Breast epithelium (tissue), 4 donors: ENCODE results near the gene SHROOM3. TPM values are rescaled to one million over a fixed set of nuclear protein-coding genes. Genes with fewer than 3 reads are reported as not detected.

Experiments used
- DNase-seq, 2 donors: peaks; one replicate each; pipeline ENCODE4 v3.0.0-alpha.2; 2019; ENCODE audit warnings: low spot score in 2 of 2
- H3K27ac ChIP-seq, 2 donors: fragments of 200-600 bp; sonication (generic) in 1 of 2; one replicate each; pipeline ENCODE4 v1.5.1; 2016 to 2019; ENCODE audit warnings: mild to moderate bottlenecking in 1 of 2
- H3K27me3 ChIP-seq, 2 donors: fragments of 200-600 bp; sonication (generic) in 1 of 2; one replicate each; pipeline versions ENCODE4 v1.5.1 to v1.6.0; 2017 to 2019; ENCODE audit warnings: control low read depth in 1 of 2, mild to moderate bottlenecking in 1 of 2
- H3K36me3 ChIP-seq: fragments of 200-600 bp; one replicate; pipeline ENCODE4 v1.5.1; 2019
- H3K4me1 ChIP-seq, 2 donors: fragments of 200-600 bp; sonication (generic); one replicate each; pipeline ENCODE4 v1.5.1; 2016 to 2019; ENCODE audit warnings: control low read depth in 1 of 2
- H3K4me3 ChIP-seq, 3 donors: fragments of 200-600 bp; sonication (generic); 1 replicate in 2 of 3; 2 replicates in 1 of 3; pipeline ENCODE4 v1.5.1; 2016 to 2019; ENCODE audit warnings: mild to moderate bottlenecking in 3 of 3, moderate library complexity in 2 of 3
- H3K9me3 ChIP-seq, 2 donors: fragments of 200-600 bp; sonication (generic) in 1 of 2; one replicate each; pipeline ENCODE4 v1.5.1; 2016 to 2019; ENCODE audit warnings: control low read depth in 1 of 2
- POLR2A ChIP-seq: fragments of 450-650 bp; IDR thresholded peaks from one replicate; pipeline ENCODE4 v1.6.1; 2016; ENCODE audit warnings: antibody characterized with exemption, mild to moderate bottlenecking, moderate library complexity
- POLR2AphosphoS5 ChIP-seq, 3 donors: sonication (generic); formaldehyde crosslinking; IDR thresholded peaks; one replicate each; pipeline ENCODE4 v1.6.1; 2017; ENCODE audit warnings: antibody characterized with exemption in 3 of 3
- intact Hi-C: fragments of 100-400 bp; cut with DNase I; formaldehyde crosslinking; loops from one replicate; pipeline ENCODE4 v1.15.1; 2023; ENCODE audit warnings: low total_unique reads
- total RNA-seq, 3 donors: library from RNA; depleted of rRNA; stranded (reverse); fragments of >200 nt; gene quantifications; one replicate each; pipeline ENCODE4 v1.1.0, GENCODE V29; 2016
- TF ChIP-seq, protein P1 (sequence below), 3 donors: fragments of 450-650 bp; IDR thresholded peaks; one replicate each; pipeline ENCODE4 v1.5.1; 2016 to 2017; ENCODE audit warnings: antibody characterized with exemption in 3 of 3, mild to moderate bottlenecking in 3 of 3, moderate library complexity in 3 of 3

The SHROOM3 gene
- total RNA-seq, 3 donors from 2014 or later = 0.32 to 145 (median 100) TPM

DNA sequence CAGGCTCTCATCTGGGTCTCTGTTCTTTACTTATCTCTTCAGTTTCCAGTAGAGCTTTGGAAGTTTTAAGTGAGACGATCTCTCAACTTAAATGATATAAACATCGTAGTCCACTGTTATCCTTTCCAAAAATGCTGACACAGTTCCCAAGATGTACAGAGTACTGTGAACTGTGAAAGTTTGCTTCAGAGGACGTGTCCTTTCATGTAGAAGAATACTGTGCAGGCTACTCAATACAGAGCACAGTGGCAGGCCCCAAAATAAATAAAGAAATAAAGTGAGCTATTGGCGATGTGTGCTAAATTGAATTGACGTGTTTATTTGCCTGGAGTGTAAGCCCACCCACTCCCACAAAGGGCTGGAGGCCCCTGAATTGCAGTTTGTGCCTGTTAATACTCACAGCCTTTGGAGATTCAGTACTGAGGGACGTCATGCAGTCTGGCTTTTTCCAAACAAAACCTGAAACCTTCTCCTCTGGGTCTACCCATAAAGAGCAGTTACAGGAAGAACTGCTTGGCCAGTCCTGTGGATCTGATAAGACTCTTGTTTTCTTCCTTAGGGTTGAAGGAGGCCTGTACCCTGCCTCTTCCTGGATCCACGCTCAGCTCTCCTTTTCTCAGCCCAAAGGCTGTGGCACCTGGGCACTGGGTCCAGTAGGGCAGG, 396.8 kb downstream of the SHROOM3 start:
- TF ChIP-seq POLR2A (no peak), POLR2AphosphoS5 (IDR thresholded peaks at IDR 0.05) (no peak)
- TF ChIP-seq, protein P1, sequence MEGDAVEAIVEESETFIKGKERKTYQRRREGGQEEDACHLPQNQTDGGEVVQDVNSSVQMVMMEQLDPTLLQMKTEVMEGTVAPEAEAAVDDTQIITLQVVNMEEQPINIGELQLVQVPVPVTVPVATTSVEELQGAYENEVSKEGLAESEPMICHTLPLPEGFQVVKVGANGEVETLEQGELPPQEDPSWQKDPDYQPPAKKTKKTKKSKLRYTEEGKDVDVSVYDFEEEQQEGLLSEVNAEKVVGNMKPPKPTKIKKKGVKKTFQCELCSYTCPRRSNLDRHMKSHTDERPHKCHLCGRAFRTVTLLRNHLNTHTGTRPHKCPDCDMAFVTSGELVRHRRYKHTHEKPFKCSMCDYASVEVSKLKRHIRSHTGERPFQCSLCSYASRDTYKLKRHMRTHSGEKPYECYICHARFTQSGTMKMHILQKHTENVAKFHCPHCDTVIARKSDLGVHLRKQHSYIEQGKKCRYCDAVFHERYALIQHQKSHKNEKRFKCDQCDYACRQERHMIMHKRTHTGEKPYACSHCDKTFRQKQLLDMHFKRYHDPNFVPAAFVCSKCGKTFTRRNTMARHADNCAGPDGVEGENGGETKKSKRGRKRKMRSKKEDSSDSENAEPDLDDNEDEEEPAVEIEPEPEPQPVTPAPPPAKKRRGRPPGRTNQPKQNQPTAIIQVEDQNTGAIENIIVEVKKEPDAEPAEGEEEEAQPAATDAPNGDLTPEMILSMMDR (IDR thresholded peaks at IDR 0.05) = no peak
- no peak for DNase-seq
- H3K4me1 ChIP-seq = no peaks in the 10 kb centered on the region
- no peaks in the 10 kb centered on the region for H3K9me3 ChIP-seq
- no peaks in the 10 kb centered on the region for H3K36me3 ChIP-seq
- peak overlapping the region in 1 of 2 donors; percentile 75 for H3K27ac ChIP-seq
- no peak overlapping the region for H3K4me3 ChIP-seq
- intact Hi-C loops = no loop called here
- no peaks in the 10 kb centered on the region for H3K27me3 ChIP-seq

Other genes starting within 250 kb of the SHROOM3 start
- 100 to 1,000 TPM; 148 to 231 (median 160) TPM for gene SCARB2, start 221.4 kb upstream of the SHROOM3 start, total RNA-seq
- 10 to 100 TPM in 1 of 3 donors, 1 to 10 TPM in 2; 6.1 to 17.9 (median 9.5) TPM for gene FAM47E, start 183.5 kb upstream of the SHROOM3 start, total RNA-seq
- gene STBD1, start 128.5 kb upstream of the SHROOM3 start, total RNA-seq = 10 to 100 TPM in 1 of 3 donors, 1 to 10 TPM in 2; 7.3 to 24.0 (median 8.8) TPM
- gene CCDC158, start 14.1 kb upstream of the SHROOM3 start, total RNA-seq = 1 to 10 TPM; 1.3 to 5.4 (median 4.3) TPM